Thyroid gland (tissue), 4 donors: ENCODE results near the gene KCNMA1.

Experiments used
- CTCF ChIP-seq, 6 experiments: fragments of 200-600 bp in 3 of 6; fragments of 450-650 bp in 3 of 6; sonication (generic) in 3 of 6; IDR thresholded peaks; one replicate each; pipeline ENCODE4 v1.5.1; 2016 to 2019; ENCODE audit warnings: antibody characterized with exemption in 6 of 6, mild to moderate bottlenecking in 2 of 6, inconsistent platforms in 1 of 6, moderate library complexity in 1 of 6
- POLR2A ChIP-seq, 2 donors: fragments of 450-650 bp; IDR thresholded peaks; one replicate each; pipeline ENCODE4 v1.6.1; 2017; ENCODE audit warnings: antibody characterized with exemption in 2 of 2, mild to moderate bottlenecking in 2 of 2, moderate library complexity in 1 of 2

GRCh38 chr10:77022671-77023070 lies 614.9 kb downstream of the KCNMA1 start:
- TF ChIP-seq CTCF (IDR thresholded peaks at IDR 0.05) (no peak), POLR2A (IDR thresholded peaks at IDR 0.05) (no peak)
